GM11168 (cell line): ENCODE results near the gene ZDHHC1.

ENCODE experiments used
- in situ Hi-C: fragments of 300-500 bp; cut with MboI; formaldehyde crosslinking; loops from one replicate; pipeline ENCODE4 v1.12.0; 2022; ENCODE audit warnings: low sequenced_read_pairs; ENCODE audit not compliant: unreplicated experiment

Gene ZDHHC1

GRCh38 chr16:67397036-67397801, 19.1 kb downstream of the ZDHHC1 start:
- in situ Hi-C loops: no loop called here

DNA sequence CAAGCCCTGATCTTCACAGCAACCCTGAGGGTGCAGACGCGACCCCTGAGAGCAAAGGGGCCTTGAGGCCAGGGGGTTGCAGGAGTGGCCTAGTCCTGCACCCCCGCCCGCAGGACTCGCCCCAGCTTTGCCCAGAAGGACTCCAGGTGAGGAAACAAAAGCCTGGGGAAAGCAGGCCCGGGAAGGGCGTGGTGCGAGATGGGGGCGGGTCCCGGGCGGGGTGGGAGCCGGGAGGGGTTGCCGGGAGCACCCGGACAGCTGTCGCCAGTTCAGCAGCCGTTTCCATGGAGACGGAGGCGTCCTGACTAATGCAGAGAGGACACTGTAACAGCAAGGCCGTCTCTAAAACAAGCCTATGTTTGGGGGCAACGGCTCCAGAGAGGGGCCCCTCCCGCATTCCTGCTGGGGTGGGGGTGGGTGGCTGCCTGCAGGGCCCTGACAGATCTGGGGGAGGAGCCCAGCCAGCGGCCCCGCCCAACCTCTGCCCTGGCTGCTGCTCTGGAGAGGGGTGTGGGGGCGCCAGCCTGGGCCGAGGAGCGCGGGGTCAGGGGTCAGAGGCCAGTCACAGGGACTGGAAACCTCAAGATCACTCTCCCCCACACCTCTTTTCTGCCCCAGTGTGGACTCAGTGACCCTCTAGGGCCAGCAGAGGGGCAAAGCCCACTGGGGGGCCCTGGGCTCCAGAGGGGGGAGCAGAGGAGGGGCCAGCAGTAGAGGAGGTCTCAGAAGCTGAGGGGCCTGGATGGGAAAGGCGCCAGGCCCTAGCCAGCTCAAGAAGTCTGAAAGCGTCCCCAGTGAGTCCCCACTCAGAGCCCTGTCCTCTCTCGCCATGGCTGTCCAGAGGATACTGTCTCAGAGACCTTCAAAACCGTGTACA, 19.9 kb downstream of the ZDHHC1 start:
- in situ Hi-C loops: no loop called here

GRCh38 chr16:67395458-67396158, 20.7 kb downstream of the ZDHHC1 start:
- in situ Hi-C loops: no loop called here

DNA sequence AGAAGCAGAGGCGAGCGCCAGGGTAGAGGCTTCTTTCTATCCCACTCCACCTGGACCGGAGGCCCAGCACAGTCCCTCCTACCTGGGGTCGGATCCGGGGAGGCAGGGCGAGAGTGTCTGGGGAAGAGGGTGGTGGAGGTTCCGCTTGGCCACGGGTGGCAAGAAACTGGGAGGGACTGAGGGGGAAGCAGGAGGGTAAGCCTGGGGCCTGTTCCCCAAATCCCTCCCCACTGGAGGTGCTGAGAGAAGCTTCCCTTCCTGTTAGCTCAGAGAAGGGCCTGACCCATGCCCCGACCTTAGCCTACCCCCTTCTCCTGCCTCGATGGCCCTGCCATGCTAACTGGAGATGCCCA, 21.2 kb downstream of the ZDHHC1 start:
- in situ Hi-C loops: no loop called here

- in situ Hi-C loops: no loop called here
Measured at GRCh38 chr16:67394155-67395104, 21.8 kb downstream of the ZDHHC1 start.

- in situ Hi-C loops: no loop called here
Measured at GRCh38 chr16:67393788-67394154, 22.5 kb downstream of the ZDHHC1 start.

DNA sequence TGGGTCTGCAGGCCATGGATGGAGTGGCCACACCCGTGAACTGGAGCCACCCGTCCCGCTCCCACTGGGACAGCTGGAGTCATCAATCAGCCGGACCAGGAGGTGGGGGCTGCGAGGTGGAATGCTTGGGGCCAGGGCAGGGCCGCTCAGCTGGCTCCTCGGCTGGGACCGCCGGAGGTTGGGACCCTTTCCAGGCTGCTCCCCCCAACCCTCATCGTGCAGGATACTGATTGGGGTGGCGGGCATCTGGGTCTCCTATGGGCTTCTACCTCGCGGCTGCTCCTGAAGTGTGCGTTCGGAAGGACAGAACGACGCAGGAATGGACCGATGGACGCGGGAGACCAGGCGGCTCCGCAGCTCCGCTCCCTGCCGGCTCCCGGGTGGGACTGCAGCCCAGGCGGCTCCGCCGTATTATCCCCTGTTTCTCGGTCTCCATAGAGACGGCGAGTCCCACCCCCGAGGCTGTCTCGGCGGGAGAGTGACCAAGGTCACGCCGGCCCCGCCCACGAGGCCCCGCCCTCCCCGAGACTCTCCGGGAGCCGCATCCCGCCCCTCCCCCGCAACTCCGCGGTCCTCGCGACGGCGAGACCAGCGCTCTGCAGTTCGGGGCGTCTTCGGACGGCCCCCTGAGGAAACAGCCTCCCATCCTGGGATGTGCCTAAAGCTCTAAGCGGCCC, 23.0 kb downstream of the ZDHHC1 start, which contains the start of gene TPPP3:
Gene TPPP3, minus strand, starts transcription at position 388 of the 677 bp plus-strand sequence. CDS start 2,387 bp downstream, outside the sequence.
- in situ Hi-C loops: no loop called here

GRCh38 chr16:67392301-67393059, 23.8 kb downstream of the ZDHHC1 start:
- in situ Hi-C loops: no loop called here

DNA sequence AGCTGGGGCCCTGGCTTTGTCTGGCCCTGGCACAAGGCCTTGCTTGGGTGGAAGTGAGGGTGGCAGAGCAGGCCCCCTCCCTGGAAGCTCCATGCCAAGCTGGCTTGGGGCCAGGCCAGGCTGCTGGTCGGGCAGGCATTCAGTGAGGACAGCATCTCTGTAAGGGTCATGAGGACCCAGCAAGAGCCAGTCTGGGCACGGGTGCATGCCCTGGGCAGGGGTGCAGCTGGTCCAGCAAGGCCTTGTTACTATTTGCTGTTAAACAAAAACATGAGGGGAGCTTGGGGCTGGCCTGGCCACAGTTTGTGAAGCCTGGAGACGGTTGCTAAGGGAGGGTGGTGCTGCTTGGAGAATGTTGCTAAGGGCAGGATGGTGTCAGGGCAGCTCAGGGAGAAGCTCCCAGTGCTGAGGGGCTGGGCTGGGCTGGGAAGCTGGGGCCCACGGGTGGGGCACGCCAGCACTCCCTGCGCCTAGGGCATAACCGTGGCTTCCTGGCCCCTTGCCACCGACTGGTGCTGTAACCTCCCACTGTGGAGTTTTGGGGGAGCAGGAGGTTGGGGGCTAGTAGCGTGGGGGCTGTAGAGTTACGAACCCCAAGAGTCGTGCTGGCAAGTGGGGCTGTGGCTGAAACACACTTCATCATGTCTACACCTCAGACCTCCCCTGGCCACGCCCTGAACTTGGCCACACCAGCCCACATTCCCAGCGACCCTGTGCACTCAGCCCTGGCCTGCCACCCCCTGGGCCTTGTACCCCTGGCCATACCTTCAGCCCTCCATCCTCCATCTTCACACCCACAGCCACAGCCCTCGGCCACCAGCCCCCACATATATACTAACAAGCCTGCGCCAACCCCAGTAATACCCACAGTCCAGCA, 24.6 kb downstream of the ZDHHC1 start:
- in situ Hi-C loops: no loop called here

GRCh38 chr16:67390816-67391423, 25.4 kb downstream of the ZDHHC1 start:
- in situ Hi-C loops: no loop called here

- in situ Hi-C loops: no loop called here
Measured at GRCh38 chr16:67389911-67390815, 26.1 kb downstream of the ZDHHC1 start.

GRCh38 chr16:67388591-67388990, 27.7 kb downstream of the ZDHHC1 start:
- in situ Hi-C loops: no loop called here

DNA sequence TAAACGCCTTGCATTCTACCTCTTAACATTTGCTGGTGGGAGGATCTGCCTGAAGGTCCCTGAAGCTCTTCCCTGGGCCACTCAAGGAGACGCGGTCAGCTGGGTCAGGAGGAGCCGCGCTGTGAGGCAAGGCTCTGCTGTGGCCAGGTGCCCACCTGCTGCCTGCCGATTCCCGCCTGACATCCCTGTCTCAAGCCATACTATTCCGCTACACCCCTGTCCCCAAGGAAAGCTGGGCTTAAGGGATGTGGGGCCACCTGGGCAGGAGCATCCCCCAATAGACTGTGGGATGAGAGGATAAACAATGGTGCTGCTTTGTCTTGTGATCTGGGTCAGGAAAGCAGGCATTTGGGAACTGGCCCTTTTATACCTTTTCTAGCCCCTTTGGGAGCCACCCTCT, 28.1 kb downstream of the ZDHHC1 start:
- in situ Hi-C loops: no loop called here

GRCh38 chr16:67387479-67388079, 28.7 kb downstream of the ZDHHC1 start:
- in situ Hi-C loops: no loop called here

- in situ Hi-C loops: no loop called here
Measured at GRCh38 chr16:67386861-67387455, 29.3 kb downstream of the ZDHHC1 start.
